ENCODE measurements around the gene SOCS3. TPM values are rescaled to one million over a fixed set of nuclear protein-coding genes. Genes with fewer than 3 reads are reported as not detected.

The SOCS3 gene, protein sequence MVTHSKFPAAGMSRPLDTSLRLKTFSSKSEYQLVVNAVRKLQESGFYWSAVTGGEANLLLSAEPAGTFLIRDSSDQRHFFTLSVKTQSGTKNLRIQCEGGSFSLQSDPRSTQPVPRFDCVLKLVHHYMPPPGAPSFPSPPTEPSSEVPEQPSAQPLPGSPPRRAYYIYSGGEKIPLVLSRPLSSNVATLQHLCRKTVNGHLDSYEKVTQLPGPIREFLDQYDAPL
- total RNA-seq: 16.5 and 34.3 TPM in 2 replicates

DNA sequence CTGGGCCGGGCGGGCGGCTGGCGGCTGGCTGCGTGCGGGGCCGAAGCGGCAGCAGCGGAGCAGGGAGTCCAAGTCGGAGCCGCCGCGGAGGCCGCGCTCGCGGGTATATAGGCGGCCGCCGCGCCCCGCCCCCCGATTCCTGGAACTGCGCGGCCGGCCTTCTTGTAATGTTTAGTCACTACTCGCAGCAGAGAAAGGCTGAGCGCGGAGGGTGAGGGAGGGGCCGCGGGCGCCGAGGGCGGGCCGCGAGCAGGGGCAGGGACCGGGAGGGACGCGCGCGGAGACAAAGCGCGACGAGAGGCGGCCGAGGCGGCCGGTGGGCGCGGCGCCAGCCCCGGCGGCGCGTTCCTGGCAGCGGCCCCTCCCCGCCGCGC is at the start of gene SOCS3:
TSS of gene SOCS3 (minus strand) at position 81 of the 374 bp plus-strand sequence. CDS start 982 bp downstream, outside the sequence.

DNA sequence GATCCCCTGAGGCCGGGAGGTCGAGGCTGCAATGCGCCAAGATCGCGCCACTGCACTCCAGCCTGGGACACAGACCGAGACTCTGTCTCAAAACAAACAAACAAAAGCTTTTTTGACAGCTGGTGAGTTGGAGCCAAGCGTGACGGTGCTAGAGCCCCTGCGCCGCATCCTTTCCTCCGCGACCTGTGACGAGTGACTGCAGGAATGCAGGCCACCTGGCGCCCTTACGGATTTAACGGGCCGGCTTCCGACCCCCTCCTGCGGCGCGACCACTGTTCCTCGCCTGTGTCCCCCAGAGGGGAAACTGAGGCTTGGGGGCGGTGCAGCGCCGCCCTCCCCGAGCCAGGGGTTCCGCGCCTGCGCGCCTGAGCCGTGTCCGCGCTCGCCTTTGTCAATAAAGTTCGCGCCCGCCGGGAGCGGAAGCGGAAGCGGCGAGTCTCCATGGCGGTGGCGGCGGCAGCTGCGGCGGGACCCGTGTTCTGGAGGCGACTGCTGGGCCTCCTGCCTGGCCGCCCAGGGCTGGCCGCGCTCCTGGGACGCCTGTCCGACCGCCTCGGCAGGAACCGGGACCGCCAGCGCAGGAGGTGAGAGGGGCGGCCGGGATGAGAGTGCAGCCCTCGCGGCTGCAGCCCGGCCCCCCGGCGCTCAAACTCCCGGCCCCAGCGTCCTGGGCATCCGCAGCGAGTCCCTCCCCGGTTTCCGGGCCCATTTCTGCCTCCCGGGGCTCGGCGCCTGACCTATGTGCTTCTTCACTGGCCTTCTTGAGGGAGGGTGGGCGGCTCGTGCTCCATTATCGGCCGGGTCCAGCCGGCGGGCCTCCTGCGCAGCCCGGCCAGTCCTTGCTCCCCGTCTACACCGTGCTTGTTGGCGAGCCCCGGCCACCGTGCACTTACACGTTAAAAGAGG is 18.6 kb upstream of the SOCS3 start, which contains the start of gene PGS1:
TSS of gene PGS1 (plus strand) at position 425 of the 906 bp plus-strand sequence. CDS start at position 442, 17 bp downstream.

Small RNA genes lying within 50 kb of the gene (small RNA-seq; reads per million reads assigned to genes)
- gene RF00415: not detected
- gene RN7SL236P: not detected

Other genes with a start within 250 kb of the SOCS3 start
- gene TMC6, start 231.3 kb downstream of the SOCS3 start, total RNA-seq: 29.0 and 42.0 TPM in 2 replicates
- gene TMC8, start 229.3 kb downstream of the SOCS3 start, total RNA-seq: 0.13 and 1.1 TPM in 2 replicates
- gene C17orf99, start 213.7 kb downstream of the SOCS3 start, total RNA-seq: not detected in 2 replicates
- 60.5 and 70.6 TPM in 2 replicates for gene SYNGR2, start 191.5 kb downstream of the SOCS3 start, total RNA-seq
- 115 and 145 TPM in 2 replicates for gene TK1, start 173.0 kb downstream of the SOCS3 start, total RNA-seq
- gene AFMID, start 172.7 kb downstream of the SOCS3 start, total RNA-seq: 40.6 and 50.1 TPM in 2 replicates
- gene BIRC5, start 145.8 kb downstream of the SOCS3 start, total RNA-seq: 57.2 and 84.9 TPM in 2 replicates
- gene TMEM235, start 128.4 kb downstream of the SOCS3 start, total RNA-seq: 0.14 TPM in 1 of 2 replicates, not detected in the other
- gene PGS1, start 18.6 kb upstream of the SOCS3 start, total RNA-seq: 36.7 and 59.7 TPM in 2 replicates
- gene DNAH17, start 217.3 kb upstream of the SOCS3 start, total RNA-seq: under 0.01 TPM in 2 replicates

All from thoracic aorta endothelial cell (primary cell).